Measurements from ENCODE around the gene CCDC136.

- TF ChIP-seq CTCF (conservative IDR thresholded peaks at IDR 0.05; ENCODE audit: low read depth in 2 of 2) (no peak), CREB1 (CRISPR knock-in tag; IDR thresholded peaks at IDR 0.05; ENCODE audit: low read depth) (no peak), ETS1 (IDR thresholded peaks at IDR 0.05) (no peak), POLR2AphosphoS5 (IDR thresholded peaks at IDR 0.05; ENCODE audit: low read depth) (no peak; the same call in 1 of the 2 replicates), REST (IDR thresholded peaks at IDR 0.05; ENCODE audit: unreplicated experiment) (no peak), EZH2 (IDR thresholded peaks at IDR 0.05; ENCODE audit: low read depth, unreplicated experiment) (peak; percentile 55), EZH2phosphoT487 (IDR thresholded peaks at IDR 0.05; ENCODE audit: unreplicated experiment) (no peak), JUNB (IDR thresholded peaks at IDR 0.05; ENCODE audit: unreplicated experiment) (no peak), ZNF331 (CRISPR knock-in tag; IDR thresholded peaks at IDR 0.05; ENCODE audit: low read depth) (no peak)
Measured at GRCh38 chr7:128831178-128831993, 39.6 kb downstream of the CCDC136 start.

Measured in GM23338 (cell line).